Ovary (tissue), 9 donors: Measurements from ENCODE around the gene HPCAL1. TPM values are rescaled to one million over a fixed set of nuclear protein-coding genes. Genes with fewer than 3 reads are reported as not detected.

Experiments used
- DNase-seq, 5 donors: peaks; one replicate each; pipeline ENCODE4 v3.0.0-alpha.2; 2019 to 2020
- H3K27ac ChIP-seq, 2 donors: fragments of 200-600 bp; one replicate each; pipeline versions ENCODE4 v1.5.1 to v1.8.0; 2019 to 2022
- H3K27me3 ChIP-seq: fragments of 200-600 bp; one replicate; pipeline ENCODE4 v1.8.0; 2022
- H3K36me3 ChIP-seq: fragments of 200-600 bp; sonication (generic); one replicate; pipeline ENCODE4 v1.5.1; 2019
- H3K4me1 ChIP-seq: one replicate; pipeline ENCODE4 v1.8.1; 2013; ENCODE audit warnings: mild to moderate bottlenecking, moderate library complexity; ENCODE audit not compliant: insufficient read depth
- H3K4me3 ChIP-seq: fragments of 200-600 bp; sonication (generic); one replicate; pipeline ENCODE4 v1.5.1; 2017
- H3K9me3 ChIP-seq, 2 donors: fragments of 200-600 bp in 1 of 2; sonication (generic) in 1 of 2; one replicate each; pipeline versions ENCODE4 v1.5.1 to v1.8.1; 2013 to 2019; ENCODE audit warnings: mild to moderate bottlenecking in 1 of 2, moderate library complexity in 1 of 2
- EP300 ChIP-seq: sonication (generic); formaldehyde crosslinking; IDR thresholded peaks from one replicate; pipeline ENCODE4 v1.6.1; 2017; ENCODE audit warnings: antibody characterized with exemption
- POLR2A ChIP-seq: fragments of 450-650 bp; IDR thresholded peaks from one replicate; pipeline ENCODE4 v1.6.1; 2017; ENCODE audit warnings: antibody characterized with exemption, mild to moderate bottlenecking, moderate library complexity
- WGBS, 3 donors: extraction: QIAGEN DNeasy Blood & Tissue Kit in 1 of 3; methylation state at CpG; one replicate each; pipeline versions ENCODE4 v1.1.5 to v1.1.7; 2013 to 2017; 5-methylcytosine and 5-hydroxymethylcytosine counted together
- intact Hi-C, 4 donors: fragments of 100-400 bp; cut with DNase I; formaldehyde crosslinking; loops; one replicate each; pipeline versions ENCODE4 v1.11.0 to v1.15.1; 2022 to 2023
- polyA plus RNA-seq, 2 donors: library from polyadenylated mRNA; stranded (reverse); fragments of 200-250 nt in 1 of 2; fragments of 350-450 nt in 1 of 2; fragmentation: Illumina TruSeq in 1 of 2; extraction: RNeasy Lipid Tissue Mini Kit (QIAGEN cat#74804) in 1 of 2; gene quantifications; one replicate each; pipeline ENCODE4 v1.2.3, GENCODE V29; 2013 to 2014
- total RNA-seq, 7 donors: library from RNA; depleted of rRNA in 2 of 7; stranded (reverse); fragments of >200 nt in 2 of 7; fragmentation: NEBNext Ultra II Directional in 3 of 7; extraction: Animal tissue kit (Norgen Biotek cat#: 25700) in 3 of 7; gene quantifications; one replicate each; pipeline versions ENCODE4 v1.1.0 to v1.2.4, GENCODE V29; 2016 to 2023
- TF ChIP-seq, protein P1 (sequence below), 3 donors: fragments of 450-650 bp in 2 of 3; fragments of 200-600 bp in 1 of 3; IDR thresholded peaks; one replicate each; pipeline versions ENCODE4 v1.5.1 to v1.8.0; 2016 to 2022; ENCODE audit warnings: antibody characterized with exemption in 3 of 3, mild to moderate bottlenecking in 1 of 3
- donor health status: DM: no; HTN: no; CAD: no; lungs with moderate emphysema.
- donor health status: DM: no; HTN: no; CAD: no.
- donor health status: Bipolar disorder and iron deficiency.
- donor health status: DM: yes; HTN: yes; CAD: no.
- donor health status: DM: no; HTN: no; CAD: no.
- donor health status: DM: yes; HTN: yes; CAD: no.

HPCAL1 gene
- total and polyA plus RNA-seq, 9 donors, result 11.4 to 69.5 (median 18.5) TPM

DNA sequence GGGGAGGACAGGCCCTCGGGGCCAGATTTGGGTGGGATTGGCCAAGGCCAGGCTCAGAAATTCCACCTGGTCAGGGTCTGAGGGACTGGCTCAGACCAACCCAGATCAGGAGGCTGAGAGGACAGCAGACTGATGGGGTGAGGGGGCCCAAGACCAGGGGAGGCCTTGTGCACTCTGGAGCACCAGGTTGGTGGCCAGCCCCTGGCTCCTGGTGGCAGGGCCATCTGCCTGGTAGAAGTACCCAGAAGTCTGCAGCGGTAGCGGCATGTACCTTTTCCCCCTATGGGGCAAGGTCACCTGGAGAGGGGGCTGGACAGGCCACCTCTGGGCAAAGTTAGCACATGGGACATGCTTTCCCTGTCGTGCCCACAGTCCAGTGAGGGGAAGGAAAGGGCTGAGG, 166.6 kb downstream of the HPCAL1 start:
- Histone ChIP-seq H3K36me3 (no peaks in the 10 kb centered on the region), H3K9me3 (no peaks in the 10 kb centered on the region), H3K27ac (no peak overlapping the region), H3K27me3 (no peaks in the 10 kb centered on the region), H3K4me3 (no peak overlapping the region), H3K4me1 (no peaks in the 10 kb centered on the region)
- 81 to 90% (median 83%) methylated on average over 4 of the region's 4 CpGs for WGBS, 3 donors
- intact Hi-C loops, result no loop called here
- no peak for TF ChIP-seq EP300
- no peak for TF ChIP-seq POLR2A
- TF ChIP-seq, protein P1, sequence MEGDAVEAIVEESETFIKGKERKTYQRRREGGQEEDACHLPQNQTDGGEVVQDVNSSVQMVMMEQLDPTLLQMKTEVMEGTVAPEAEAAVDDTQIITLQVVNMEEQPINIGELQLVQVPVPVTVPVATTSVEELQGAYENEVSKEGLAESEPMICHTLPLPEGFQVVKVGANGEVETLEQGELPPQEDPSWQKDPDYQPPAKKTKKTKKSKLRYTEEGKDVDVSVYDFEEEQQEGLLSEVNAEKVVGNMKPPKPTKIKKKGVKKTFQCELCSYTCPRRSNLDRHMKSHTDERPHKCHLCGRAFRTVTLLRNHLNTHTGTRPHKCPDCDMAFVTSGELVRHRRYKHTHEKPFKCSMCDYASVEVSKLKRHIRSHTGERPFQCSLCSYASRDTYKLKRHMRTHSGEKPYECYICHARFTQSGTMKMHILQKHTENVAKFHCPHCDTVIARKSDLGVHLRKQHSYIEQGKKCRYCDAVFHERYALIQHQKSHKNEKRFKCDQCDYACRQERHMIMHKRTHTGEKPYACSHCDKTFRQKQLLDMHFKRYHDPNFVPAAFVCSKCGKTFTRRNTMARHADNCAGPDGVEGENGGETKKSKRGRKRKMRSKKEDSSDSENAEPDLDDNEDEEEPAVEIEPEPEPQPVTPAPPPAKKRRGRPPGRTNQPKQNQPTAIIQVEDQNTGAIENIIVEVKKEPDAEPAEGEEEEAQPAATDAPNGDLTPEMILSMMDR (IDR thresholded peaks at IDR 0.05), result no peak
- DNase-seq, result no peak

DNA sequence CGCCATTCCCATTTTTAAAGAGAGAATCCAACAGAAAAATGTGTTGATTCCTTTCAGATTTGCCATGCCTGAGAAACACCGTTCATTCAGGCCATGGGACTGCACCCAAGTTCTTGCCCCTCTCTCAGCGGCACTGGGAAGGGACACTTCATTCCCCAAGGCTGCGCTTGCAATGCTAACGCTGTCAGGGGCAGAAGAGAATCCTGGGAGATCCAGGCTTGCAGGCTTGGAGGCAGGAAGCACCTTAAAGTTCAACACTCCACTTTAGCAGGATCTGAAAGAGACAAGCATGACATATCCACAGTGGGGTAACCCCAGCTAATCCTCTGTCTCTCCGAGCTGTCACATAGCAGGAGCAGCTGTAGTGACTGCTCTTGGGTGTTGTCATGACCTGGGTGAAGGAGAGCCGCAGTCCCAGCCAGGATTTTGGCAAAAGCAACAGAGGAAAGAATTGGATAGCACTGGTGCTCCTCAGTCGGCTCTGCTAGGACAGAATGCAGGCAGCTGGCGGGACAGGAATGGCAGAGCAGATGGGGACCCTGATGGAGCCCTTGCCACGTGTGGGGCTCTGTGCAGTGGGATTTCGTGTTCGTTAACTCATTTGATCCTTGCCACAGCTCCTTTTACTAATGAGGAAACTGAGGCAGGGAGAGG, 167.4 kb downstream of the HPCAL1 start:
- H3K4me3 ChIP-seq, result no peak overlapping the region
- no peaks in the 10 kb centered on the region for H3K36me3 ChIP-seq
- no peaks in the 10 kb centered on the region for H3K9me3 ChIP-seq
- intact Hi-C loops, result no loop called here
- no peaks in the 10 kb centered on the region for H3K4me1 ChIP-seq
- TF ChIP-seq, protein P1 (IDR thresholded peaks at IDR 0.05), result no peak
- TF ChIP-seq EP300 (no peak), POLR2A (no peak)
- 71 to 81% (median 71%) methylated on average over 12 of the region's 12 CpGs for WGBS, 3 donors
- H3K27ac ChIP-seq, result no peak overlapping the region
- H3K27me3 ChIP-seq, result no peaks in the 10 kb centered on the region
- DNase-seq, result no peak

DNA sequence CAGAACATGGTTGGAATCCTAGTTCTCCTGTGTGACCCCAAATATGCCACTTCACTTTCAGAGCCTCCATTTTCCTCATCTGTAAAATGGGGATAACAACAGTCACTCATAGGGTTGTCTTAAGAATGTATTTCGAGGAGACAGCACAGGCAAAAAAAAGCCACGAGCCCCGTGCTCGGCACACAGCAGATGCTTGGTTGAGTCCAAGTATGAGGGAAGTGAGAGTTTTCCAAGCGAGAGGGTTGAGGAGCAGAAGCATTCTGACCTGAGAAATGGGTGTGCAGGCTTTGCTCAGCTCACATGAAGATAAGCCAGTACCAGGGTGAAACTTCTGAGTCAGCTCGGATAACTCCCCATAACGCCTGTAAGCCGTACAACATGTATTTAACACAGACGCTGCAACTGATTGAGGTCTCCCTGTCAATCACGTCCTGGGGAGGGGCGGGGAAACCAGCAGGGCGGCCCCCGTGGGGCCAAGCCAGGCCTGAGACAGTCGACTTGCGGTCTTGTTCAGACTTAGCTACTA, 168.4 kb downstream of the HPCAL1 start:
- DNase-seq, result no peak
- Histone ChIP-seq H3K27ac (no peak overlapping the region), H3K4me3 (no peak overlapping the region), H3K9me3 (no peaks in the 10 kb centered on the region), H3K36me3 (no peaks in the 10 kb centered on the region), H3K4me1 (no peaks in the 10 kb centered on the region), H3K27me3 (no peaks in the 10 kb centered on the region)
- intact Hi-C loops, result no loop called here
- WGBS, 3 donors, result 77 to 83% (median 77%) methylated on average over 15 of the region's 15 CpGs
- no peak for TF ChIP-seq EP300
- TF ChIP-seq POLR2A, result no peak
- TF ChIP-seq, protein P1 (IDR thresholded peaks at IDR 0.05), result no peak

DNA sequence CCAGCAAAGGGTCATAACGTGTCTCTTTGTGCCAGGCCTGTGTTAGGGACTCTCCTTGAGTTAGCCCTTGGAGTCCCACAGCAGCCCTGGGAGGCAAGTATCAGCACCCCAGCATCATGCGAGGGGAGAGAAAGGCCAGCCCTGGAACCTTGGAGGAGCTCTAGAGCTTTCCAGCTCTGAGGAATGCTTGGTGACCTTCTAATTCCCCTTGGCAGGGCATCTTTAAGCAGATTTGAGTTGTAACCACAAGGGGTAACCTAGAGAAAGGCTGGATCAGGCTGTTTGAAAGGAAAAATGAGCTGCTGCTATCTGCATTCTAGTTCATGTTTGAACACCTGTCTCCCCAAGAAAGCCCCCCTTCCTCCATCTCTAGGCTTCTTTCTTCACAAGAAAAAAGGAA, 169.3 kb downstream of the HPCAL1 start:
- H3K27me3 ChIP-seq, result no peaks in the 10 kb centered on the region
- H3K27ac ChIP-seq, result no peak overlapping the region
- intact Hi-C loops, result no loop called here
- H3K4me3 ChIP-seq, result no peak overlapping the region
- TF ChIP-seq EP300, result no peak
- TF ChIP-seq, protein P1 (IDR thresholded peaks at IDR 0.05), result no peak
- H3K36me3 ChIP-seq, result no peaks in the 10 kb centered on the region
- no peaks in the 10 kb centered on the region for H3K4me1 ChIP-seq
- DNase-seq, result no peak
- 65 to 79% (median 68%) methylated on average over 2 of the region's 2 CpGs for WGBS, 3 donors
- no peaks in the 10 kb centered on the region for H3K9me3 ChIP-seq
